HG03342 (cell line): ENCODE data around the gene C9orf50.
A peak's percentile ranks its signal among the peaks of the same experiment; 100 is the strongest.
"Not testable (repeated sequence)": the region's sequence is repeated elsewhere in the genome, so short reads cannot be mapped to it uniquely, and the experiment has no call there.

Experiments
- ATAC-seq: cut with Tn5 transposase; IDR thresholded peaks from one replicate; pipeline ENCODE4 v1.9.1; 2021; ENCODE audit warnings: mild to moderate bottlenecking, moderate library complexity; ENCODE audit not compliant: unreplicated experiment

Gene C9orf50

GRCh38 chr9:129648764-129649115 lies 27.8 kb upstream of the C9orf50 start:
- ATAC-seq: no peak

DNA sequence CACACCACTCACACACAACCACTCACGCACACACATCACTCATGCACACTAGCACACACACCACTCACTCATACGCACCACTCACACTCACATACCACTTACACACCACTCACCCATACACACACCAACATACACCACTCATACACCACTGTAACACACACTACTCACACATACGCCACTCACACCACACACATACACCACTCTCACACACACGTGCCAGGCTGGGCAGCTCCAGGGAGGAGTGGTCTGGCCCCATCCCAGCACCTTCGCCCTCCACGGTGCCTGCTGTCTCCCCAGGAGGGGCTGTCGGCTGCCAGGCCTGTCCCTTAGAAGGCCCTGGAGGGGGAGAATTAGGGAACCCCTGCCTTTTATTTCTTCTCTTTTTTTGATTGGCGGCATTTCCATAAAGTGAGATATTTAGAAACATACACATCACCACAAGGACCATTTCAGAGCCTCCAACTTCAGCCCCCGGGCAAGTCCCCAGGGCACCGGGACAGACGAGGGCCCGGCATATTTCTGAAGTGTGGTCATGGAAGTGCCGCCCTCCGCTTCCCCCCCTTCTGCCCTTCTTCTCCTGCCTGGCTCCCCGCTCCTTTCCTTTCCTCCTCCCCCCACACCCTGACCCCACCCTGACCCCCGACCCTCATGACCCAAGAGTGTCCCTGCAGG lies 27.3 kb upstream of the C9orf50 start:
- no peak for ATAC-seq

DNA sequence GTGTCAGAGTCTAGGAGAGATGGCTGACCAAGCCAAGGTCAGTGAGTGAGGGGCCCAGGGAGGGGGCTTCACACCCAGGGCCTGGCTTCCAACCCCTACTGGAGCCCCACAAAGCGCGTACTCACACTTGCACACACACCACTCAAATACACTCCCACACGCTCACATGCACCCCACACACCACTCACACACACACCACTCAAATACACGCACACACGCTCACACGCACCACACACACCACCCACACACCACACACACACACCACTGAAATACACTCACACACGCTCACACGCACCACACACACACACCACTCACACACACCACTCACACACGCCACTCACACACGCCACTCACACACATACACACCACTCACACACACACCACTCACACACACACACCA lies 26.7 kb upstream of the C9orf50 start:
- no peak for ATAC-seq

- no peak for ATAC-seq
These were observed 25.8 kb upstream of the C9orf50 start for GRCh38 chr9:129646654-129647053.

DNA sequence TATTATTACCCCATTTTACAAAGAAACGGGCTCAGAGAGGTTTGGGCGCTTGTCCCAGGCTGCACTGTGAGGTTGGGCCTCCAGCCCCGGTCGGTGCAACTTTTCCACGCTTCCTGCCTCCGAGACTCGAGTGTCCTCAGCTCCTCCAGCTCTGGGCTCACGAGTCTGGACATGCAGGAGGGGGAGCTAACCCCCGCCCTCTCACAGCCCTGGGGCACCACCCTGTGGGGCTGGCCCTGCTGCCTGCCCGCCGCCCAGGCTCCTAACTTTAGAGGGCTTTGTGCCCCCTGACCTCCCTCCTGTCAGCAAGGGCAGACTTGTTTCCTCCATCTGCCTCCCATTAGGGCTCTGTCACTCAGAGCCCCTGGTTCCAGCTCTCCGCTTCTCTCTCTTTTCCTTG lies 25.4 kb upstream of the C9orf50 start:
- ATAC-seq: no peak

DNA sequence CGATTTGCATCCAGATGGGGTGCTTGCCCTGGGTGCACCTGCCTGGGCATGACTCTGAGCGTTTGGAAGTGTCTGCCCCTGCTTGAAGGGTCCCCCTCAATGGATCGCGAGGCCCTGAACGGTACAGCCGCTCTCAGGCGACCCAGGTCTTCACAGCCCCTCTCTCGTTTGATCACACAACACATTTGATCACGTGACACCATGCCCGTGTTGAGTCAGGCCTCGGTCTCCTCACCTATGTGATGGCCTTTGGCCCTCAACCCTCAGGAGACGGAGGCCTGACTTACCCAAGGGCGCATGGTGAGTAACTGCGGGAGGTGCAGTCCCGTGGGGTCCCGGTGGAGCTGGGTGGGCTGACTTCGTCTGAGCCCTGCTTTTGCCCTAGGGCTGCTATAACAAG lies 24.0 kb upstream of the C9orf50 start:
- no peak for ATAC-seq

GRCh38 chr9:129644365-129644764 lies 23.5 kb upstream of the C9orf50 start:
- no peak for ATAC-seq

DNA sequence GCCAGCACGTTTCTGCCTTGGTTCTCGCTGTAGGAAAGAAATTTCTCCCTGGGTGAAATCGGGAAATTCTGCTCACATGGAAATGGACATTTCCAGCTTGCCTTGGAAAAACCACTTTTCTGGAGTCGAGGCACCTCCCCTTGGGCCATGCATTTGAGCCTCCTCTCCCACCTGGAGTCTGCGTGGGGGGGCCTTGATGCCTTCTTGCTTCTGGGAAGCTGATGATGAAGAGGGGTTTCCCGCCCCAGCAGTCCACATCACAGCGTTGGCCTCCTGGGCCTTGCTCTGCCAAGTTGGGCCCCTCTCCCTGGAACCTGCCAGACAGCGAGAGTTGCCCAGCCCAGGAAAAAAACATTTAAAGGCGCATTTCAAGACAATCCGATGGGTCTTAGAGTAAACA lies 22.8 kb upstream of the C9orf50 start:
- no peak for ATAC-seq

DNA sequence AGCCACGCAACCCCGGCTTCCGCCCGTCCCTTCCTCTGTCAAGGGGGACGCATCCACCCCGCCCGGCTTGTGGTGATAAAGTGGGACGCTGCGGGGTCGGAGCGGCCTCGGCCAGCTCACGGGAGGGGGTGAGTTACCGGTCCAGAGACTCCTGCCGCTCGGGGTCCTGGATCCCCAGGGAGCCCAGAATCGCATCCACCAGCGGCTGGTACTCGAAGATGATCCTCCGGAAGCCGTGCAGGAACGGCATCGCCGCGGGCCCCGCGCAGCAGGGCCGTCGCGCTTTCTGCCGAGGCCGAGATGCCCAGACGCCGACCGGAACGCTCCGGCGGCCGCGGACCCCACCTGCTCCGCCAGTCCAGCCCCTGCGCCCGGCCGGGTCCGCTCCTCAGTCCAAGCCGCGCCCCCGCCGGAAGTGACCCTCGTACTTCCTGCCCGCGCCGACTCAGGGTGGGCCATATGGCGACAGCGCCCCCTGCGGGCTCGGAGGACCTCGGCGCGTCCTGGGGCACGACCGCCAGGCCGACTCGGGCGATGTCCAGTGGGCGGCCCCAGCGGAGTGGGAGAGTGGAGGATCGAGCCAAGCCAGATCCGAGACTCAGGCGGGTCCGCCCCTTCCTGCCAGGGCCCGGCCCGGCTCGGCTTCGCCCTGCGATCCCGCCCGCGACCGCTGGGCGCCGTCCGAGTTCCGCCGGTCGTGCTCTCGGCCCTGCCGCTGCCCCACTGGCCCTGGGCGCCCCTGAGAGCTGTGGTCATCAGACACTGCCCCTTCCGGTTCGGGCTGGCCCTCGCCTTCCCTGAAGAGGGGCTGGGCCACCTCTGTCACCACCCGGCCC lies 21.1 kb upstream of the C9orf50 start, which contains the start of gene ASB6:
Gene ASB6 (minus strand): TSS at position 402 of the 836 bp plus-strand sequence. CDS start 152 bp downstream, at position 250.
- peak; percentile 84 for ATAC-seq

- no peak for ATAC-seq
These were observed 20.2 kb upstream of the C9orf50 start for GRCh38 chr9:129640871-129641749.

DNA sequence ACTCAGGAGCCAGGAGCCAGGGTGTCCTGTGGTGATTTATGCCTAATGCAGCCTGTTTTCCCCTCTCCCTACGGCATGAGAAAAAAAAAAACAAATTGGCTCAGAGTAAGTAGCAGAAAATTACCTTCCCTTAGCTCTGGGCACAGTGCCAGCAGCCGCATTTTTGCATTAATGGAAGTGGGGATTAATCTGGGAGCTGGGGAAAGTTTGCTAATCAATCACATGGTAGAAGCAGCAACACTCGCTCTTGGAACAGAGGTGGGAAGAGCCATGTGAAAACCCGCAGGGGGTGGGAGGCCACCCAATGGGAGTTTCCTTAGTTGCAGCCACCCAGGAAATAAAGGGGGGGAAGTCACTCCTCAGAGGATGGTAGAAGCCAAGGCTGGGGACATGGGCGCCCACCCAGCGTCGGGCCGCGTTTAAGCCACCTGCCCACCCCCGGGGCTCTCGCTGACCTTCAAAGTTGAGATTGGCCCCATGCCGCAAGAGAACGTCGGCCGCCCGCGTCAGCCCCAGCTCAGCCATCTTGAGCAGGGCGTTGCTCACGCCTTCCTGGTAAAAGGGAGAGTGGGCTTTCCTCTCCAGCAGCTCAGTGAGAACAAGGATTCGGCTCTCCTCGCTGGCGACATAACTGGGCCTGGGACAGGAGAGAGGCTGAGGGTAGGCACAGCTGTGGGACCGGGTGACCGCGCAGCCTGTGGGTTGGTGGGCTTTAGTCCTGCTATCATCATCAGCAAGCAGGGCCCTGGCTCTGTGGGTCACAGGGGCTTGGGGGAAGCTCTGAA lies 19.4 kb upstream of the C9orf50 start:
- no peak for ATAC-seq

- no peak for ATAC-seq
These were observed 18.8 kb upstream of the C9orf50 start for GRCh38 chr9:129639756-129640085.

GRCh38 chr9:129639034-129639630 lies 18.2 kb upstream of the C9orf50 start:
- ATAC-seq: no peak

DNA sequence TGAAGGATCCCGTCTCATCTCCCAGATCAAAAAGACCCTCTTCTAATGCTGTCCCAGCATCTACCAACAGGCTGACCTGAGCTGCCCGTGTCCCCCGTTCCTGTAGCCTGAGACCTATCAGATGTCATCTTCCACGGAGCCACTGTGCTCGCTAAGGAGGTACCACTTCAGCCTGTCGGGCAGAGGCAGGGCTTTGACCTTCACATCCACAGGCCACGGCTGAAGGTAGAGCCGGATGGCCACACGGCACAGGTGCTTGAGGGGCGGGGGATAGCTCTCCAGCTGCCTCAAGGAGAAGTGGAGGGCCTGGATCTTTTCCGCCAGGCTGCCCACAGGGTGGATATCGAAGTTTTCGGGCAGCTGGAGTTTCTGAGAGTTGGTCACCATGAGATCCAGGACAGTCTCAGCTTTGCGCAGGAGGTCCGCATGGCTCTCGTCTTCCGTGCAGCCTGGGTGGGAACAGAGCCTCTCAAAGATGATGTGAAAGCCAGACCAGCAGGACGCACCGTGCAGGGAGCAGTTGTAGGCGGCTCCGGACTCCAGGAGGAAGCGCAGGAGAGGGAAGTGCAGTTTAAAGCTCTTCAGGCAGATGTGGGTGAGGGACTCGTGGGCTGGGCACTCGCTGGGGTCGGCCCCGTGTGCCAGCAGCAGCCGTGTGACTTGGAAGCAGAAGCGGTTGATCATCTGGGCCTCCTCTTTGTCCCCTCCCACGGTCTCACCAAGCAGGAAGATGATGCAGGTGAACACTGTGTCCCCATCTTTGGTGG lies 17.0 kb upstream of the C9orf50 start:
- no peak for ATAC-seq

DNA sequence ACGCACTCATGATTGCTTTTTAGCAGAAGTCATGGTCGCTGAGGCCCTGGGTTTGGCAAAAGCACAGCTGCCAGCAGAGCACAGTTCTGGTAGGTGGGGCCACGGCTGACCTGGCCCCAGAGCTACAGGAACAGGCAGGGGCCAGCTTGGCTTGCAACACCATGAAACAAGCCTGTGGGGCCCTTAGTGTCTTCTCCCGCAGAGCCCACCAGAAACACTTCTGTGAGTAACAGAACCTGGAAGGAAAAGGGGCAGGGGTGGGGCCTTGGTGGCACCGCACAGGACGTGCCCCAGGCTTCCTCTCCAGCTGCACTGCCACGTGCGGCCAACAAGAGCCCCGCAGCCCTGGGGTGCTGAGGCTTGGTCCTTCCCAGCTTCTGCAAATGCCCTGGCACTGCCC lies 16.2 kb upstream of the C9orf50 start:
- ATAC-seq: no peak

DNA sequence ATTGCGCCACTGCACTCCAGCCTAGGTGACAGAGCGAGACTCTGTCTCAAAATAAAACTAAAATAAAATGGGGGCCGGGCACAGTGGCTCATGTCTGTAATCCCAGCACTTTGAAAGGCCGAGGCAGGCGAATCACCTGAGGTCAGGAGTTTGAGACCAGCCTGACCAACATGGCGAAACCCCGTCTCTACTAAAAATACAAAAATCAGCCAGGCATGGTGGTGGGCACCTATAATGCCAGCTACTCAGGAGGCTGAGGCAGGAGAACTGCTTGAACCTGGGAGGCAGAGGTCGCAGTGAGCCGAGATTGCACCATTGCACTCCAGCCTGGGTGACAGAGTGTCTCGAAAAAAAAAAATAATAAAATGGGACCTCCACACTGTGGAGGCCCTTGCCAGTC lies 15.4 kb upstream of the C9orf50 start:
- ATAC-seq: not testable (repeated sequence)

- no peak for ATAC-seq
These were observed 14.5 kb upstream of the C9orf50 start for GRCh38 chr9:129635099-129636065.

DNA sequence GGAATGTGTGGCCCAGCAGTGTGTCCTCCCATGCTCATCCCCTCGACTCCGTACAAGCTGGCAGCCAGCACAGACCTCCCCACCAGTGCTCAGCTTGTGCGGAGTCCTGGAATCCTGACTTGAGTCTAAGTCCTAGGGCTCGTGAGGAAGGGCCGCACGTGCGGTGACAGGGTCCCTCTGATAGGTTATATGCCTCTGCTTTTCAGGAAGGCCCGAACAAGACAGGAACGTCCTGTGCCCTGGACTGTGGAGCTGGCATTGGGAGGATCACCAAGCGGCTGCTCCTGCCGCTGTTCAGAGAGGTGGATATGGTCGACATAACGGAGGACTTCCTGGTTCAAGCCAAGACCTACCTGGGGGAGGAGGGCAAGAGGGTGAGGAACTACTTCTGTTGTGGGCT lies 12.9 kb upstream of the C9orf50 start:
- ATAC-seq: no peak
